ENCODE measurements around the gene ACTRT3.
A peak's percentile ranks its signal among the peaks of the same experiment; 100 is the strongest.

Gene ACTRT3

DNA sequence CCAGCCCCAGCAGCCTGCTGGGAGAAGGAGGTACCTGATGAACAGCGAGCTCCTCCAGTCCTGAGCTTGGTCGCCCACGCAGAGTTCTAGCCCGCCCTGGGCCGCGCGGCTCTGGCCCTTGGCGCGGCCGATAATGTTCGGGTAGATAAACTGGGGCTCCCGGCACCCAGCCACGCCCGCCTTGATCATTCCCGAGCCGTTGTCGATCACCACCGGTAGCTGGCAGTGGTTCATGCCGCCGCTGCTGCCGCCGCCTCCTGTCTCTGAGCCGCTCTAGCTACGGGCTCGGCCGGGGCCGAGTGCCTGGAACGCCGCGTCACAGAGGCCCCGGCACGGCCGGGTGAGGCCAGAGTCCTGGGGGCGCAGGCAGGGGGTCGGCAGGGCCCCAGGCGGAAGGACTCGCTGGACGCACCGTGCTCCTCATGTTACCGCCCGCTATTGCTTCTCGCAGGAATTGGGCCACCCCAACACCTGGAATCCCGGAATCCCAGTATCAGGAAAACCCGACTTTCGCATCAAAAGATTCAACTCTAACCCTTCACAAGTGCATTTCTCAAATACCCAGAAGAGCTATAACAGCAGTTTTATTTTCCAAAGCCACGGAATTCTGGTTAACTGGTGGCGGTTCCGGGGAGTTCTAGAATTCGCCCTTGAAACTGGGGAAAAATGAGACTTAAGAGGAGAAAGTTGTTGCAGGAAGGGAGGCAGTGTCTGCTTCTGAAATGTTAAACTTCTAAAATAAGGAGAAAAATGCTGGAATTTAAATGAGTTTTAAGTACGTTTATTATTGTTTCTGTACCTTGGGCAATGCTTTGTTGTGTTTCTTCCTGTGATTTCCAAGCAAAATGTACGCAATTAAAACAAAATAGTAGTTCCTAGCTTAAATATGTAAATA is at the start of gene ACTRT3:
Gene ACTRT3 (minus strand): TSS at position 275 of the 895 bp plus-strand sequence. CDS start 41 bp downstream, at position 234.
- DNase-seq, result no peak

DNA sequence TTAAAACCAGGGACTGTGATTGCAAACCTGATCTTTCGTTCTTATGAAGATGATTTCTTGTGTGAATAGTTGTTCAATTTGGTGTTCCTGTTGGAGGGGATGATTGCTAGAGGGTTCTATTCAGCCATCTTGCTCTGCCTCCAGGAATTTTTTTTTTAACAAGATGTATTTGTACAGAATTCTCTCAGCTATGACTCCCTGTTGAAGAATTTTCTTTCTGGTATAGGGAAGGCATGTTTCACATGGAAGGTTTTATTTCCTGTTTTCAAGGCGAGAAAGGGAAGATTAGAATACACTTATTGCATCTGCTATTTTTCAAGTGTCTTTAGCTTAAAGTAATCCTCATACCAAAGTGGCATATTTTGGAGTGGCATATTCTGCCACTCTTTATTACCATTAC is 49.0 kb upstream of the ACTRT3 start:
- no peak for DNase-seq

DNA sequence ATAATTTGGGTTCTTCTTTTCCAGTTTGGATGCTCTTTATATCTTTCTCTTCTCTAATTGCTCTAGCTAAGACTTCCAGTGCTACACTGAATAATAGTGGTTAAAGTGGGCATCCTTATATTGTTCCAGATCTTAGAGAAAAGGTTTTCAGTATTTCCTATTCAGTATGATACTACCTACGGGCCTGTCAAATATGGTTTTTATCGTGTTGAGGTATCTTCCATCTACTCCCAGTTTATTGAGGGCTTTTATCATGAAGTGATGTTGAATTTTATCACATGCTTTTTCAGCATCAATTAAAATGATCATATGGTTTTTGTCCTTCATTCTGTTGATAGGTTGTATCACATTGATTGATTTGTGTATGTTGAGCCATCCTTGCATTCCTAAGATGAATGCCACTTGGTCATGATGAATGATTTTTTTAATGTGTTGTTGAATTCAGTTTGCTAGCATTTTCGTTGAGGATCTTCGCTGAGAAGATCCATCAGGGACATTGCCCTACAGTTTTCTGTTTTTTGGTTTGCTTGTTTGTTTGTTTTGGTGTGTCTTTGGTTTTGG is 46.3 kb upstream of the ACTRT3 start:
- no peak for DNase-seq

DNA sequence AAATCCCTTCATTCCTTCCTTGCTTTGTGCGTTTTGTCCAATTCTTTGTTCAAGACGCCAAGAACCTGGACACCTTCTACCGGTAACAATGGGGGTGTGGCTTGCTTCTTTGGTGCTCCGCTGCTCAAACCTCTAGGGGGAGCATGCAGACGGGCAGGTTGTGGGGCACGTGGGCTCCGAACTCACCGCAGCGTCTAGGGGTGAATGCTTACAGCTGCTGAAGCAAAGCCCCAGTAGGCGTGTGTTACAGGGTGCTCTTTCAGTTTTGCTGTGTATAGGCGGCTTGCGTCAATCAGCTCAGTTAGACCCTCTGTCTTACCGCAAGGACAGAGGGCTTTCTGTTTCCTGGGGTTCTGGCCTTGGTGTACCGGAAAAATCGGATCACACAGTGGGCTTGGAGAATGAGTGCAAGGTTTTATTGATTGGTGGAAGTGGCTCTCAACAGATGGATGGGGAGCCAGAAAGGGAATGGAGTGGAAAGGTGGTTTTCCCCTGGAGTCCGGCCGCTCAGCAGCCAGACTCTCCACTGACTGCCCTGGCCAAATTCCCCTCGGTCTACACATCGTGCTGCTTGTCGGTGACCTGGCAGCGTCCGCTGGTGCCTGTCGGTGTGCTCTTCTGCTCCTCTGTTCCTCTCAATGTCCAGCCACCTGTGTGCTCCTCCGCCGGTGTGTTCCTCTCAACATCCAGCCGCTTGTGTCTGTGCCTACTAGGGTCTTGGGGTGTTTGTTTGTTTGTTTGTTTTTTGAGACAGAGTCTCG is 44.6 kb upstream of the ACTRT3 start:
- DNase-seq, result peak; percentile 43

DNA sequence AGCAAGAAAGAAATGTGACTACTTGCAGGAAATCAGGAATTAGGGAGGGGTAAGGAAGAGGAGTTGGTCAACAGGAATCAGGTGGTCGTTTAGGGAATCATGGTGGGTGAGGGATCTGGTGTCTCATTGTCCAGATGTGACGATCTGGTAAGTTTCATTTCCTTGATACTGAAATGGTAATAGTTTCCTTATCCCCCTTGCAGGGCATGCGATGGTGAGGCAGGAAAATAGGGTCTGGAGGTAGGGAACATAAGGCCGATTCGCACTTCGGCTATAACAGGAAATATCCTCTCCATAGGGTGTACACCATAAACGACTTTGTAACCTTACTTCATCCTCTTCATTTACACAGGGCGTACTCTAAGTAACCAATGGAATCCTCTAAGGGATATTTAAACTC is 43.9 kb upstream of the ACTRT3 start:
- DNase-seq, result no peak

DNA sequence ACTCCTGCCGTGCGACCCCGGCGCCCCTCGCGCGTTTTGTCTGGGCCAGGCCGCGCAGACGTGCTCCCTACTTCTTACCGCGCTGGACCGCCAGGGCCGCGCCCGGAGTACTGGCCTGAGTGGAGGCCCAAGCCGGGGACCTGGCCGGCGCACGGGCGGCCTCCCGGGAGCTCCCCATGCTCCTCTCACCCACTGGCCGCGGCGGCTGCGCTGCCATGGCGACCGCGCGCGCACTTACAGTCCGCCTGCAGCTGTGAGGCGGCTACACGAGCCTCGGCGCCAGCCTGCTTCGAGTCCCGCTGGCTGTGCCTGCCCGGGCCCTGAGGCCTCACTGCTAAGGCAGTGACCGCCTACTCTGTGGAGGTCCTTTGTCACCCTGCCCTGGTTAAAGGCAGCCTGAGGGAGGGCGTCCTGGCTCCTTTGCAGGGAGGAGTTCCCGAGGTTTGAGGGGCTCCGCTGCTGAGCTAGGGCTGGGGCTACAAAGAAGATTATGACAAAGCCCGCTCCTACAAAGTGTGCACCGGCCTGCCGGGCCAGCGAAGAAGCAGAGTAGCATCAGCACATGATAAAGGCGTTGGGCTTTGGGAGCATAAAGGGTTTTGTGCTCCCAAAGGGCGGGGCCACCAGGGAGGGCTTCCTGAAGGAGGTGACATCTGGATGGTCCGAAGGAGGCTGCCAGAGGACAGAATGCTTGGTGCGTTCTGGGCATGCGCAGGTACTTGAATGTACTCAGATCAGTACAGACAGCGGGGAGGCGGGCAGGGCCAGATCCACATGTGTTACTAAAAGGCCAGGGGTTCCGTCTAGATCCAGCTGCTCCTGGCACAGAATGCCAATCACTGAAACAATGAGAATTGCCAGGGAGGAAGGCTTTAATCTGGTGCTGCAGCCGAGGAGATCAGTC is 43.2 kb upstream of the ACTRT3 start, which contains the start of the genes LRRC34 and LRRIQ4:
Gene LRRC34 (minus strand): TSS at position 573 of the 904 bp plus-strand sequence. CDS start 356 bp downstream, at position 217.
Gene LRRIQ4 (plus strand): TSS at position 539 of the 904 bp plus-strand sequence. CDS start 9,052 bp downstream, outside the sequence.
- DNase-seq, result peak; percentile 84

DNA sequence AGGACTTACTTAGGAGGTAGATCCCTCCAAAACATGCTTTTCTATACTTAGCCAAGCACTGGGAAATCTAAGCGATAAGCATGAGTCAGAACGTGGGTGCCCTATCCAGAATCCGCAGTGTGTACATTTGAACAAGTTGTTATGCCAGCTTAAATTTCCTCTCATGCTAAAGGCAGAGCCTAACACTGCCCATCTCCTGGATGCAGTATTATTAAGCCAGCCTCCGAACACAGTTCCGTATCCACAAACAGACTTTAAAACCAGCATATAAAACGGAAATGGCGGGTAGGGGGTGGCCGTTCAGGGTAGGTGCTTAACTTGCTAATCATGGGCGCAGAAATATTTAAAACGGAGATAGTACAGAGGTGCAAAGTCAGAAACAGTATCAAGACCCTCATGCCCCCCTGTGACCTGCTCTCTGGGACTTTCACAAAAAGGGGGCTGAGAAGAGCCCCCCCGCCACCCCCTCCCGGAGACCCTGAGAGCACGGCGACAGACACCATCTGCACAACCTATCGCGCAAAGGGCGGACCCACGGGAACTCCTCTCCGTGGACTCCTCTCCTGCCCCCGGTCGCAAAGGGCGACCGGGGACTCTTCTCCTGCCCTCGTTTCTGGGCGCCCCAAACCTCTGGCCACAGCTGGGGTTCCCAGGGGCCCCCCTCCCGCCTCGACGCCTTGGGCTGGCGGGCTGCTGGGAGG is 42.4 kb upstream of the ACTRT3 start:
- DNase-seq, result no peak

DNA sequence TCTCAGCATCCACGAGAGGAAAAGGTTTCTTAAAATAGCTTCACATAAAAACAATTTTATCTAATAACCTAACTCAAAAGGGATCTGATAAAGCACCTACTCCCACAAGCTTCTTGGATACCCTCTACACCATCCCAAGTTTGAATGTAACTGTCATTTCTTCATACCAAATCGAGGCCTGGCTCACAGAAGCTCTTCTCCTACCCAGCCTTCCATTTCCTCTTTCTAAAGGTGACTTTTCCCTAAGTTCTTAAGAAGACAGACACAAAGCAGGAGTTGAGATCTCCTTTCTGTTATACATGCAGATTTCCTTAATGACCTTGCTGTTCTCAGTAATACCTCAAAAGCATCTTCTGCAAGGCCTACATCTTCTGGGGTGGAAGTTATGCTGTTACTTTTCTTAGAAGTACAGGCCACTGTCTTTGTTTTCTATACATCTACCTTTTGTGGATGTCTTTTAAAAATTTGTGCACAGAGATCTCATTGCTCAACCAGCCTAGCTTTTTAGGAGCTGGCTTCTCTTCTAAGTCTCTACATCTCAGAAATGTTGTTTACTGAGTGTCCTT is 40.0 kb upstream of the ACTRT3 start:
- DNase-seq, result no peak

DNA sequence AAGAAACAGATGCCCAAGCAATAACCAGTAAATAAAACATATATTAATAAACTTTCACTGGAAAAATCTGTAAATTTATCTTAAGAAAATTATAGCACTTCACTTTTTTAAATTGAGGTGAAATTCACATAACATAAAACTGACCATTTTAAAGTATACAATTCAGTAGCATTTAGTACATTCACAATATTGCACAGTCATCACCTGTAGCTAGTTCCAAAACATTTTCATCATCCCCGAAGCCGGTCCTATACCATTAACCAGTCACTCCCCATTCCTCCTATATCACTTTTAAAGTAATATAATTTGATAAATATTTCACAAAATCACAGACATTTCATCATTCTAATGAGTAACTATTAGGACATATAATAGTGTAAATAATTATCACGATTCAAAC is 35.3 kb upstream of the ACTRT3 start:
- DNase-seq, result no peak

DNA sequence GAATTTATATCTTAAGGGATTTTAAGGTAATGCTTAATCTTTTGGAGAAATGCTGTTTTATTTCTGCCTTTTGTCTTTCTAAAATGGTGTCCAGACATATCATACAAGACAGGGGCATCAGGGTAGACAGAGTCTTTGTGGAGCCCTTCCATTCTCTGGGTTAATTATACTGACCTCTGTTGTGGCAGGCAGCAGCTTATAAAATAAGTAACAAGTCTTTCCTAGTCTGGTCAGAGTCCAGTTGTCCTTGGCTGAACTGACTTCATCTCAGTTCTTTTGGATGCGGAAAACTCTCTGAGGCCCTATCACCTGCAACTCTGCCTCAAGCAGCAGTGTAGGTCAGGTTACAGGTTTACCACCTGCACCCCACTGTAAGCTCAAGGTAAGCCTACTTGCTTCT is 23.0 kb upstream of the ACTRT3 start:
- DNase-seq, result no peak

DNA sequence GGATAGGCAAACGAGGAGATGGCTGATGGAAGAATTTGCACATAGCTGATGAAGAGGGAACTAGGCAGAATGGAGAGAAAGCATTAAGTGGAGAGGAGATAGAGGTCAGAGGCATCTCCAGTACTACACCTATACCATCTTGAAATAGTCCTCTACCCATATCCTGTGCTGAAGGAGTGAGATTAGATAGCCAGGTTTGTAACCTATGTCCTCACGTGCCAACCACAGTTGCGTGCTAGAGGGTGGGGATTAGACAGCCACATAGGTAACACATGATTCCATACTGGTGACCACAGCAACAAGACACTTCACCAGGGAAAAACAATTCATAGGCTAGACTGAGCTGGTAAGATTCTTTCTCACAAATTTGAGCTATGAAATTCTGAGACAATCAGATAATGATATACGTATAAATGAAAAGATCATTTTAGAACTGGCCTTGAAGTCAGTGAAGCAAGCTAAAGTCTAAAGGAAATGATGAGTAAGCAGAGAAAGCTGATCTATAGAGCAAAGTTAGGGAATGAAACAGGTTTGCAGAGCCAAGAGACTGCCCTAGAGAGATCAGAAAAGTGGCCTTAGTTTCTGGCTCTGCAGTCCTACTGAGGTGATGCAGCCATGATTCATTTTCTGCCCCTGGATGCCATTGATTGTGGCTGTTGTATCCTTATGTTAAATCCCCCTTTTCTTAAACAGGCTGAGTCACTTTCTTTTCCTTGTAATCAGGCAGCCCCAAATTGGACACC is 21.5 kb upstream of the ACTRT3 start:
- DNase-seq, result no peak

DNA sequence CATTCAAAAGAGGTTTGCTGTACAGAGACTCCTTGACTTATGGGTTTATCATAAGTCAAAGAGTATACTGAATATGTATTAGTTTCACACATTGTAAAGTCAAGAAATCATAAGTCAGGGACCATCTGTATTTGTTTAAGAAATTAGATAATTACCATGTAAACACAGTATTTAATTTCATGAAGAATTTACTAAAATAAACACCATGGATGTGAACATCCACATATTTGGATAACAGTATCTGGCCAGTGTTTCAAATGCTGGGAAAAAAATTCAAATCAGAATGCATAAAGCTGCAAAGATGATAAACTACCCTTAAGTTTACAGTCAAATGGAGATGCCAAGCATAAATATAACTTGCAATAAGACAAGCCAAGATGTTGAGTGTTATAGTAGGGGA is 20.9 kb upstream of the ACTRT3 start:
- DNase-seq, result no peak

DNA sequence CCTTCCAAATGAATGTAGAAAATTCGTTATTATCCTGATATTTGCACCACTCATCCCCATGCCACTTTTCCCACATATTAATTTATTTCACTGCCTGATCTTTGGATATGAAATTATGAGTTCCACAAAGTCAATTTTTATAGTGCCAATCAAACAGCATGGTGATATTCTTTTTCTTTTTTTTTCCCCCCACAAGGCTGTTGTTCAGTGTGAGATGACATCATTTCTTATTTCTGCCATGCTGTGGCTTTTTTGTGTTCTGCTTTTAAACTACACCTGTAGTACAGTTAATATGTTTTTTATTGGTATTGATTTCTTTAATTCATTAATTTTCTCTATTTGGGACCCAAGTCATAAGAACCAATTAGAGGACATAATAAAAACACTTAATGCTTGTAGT is 18.4 kb upstream of the ACTRT3 start:
- DNase-seq, result no peak

DNA sequence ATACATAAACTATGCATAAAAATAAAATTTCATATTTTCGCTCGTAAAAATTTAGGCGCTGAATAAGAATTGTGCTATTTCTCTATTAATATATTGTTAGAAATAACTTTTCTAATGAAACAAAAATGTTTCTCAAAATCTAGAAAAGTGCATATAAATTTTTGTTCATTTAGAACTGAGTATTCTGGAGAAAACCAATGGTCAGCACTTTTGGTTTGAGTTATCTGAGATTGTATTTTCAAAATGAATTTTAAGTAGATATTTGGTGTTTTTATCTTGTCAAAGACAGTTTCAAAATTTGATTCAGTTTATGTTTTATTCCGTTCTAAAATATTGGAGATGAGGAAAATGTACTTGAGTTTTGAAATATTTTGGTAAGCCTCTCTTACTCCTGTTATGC is 17.8 kb upstream of the ACTRT3 start:
- DNase-seq, result no peak

DNA sequence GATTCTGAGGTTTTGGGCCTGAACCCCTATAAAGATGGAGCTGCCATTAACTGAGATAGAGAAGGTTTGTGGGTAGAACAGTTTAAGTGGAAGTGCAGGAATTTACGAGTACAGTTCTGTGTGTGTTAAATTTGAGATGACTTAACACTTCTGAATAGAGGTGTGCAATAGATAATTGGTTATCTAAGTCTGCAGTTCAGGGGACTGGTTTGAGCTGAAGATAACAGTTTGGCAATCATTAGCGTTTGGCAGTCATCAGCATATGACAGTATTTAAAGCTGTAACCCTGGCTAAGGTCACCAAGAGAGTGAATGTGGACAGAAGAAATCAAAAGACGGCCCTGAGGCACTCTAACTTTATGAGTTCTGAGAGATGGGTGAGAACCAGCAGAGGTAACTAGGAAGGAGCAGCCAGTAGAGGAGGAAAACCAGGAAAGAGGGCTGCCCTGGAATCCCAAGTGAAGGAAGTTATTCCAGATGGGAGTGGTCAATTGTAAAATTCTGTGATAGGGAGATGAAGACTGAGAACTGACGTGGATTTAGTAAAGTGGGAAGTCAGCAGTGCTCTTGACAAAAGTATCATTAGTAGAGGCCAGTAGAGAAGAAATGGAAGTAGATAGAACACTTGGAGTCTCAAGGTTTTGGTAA is 12.0 kb upstream of the ACTRT3 start:
- DNase-seq, result no peak

DNA sequence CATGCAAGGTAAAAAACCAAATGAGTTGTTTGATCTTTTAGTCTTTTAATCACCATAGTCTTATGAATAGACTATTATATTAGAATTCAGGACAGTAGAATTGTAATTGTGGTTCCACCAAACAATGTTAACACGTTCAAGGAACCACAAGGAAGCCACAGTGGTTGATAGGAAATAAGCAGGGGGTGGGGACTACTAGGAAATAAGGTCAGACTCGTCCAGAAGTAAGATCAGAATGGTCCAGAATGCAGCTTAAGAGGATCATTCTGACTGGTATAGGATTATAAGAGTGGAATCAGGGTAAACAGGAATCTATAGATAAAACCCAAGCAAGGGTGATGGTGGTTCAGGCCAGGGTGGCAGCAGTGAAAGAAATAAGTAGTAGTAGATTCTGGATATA is 11.4 kb upstream of the ACTRT3 start:
- DNase-seq, result no peak

DNA sequence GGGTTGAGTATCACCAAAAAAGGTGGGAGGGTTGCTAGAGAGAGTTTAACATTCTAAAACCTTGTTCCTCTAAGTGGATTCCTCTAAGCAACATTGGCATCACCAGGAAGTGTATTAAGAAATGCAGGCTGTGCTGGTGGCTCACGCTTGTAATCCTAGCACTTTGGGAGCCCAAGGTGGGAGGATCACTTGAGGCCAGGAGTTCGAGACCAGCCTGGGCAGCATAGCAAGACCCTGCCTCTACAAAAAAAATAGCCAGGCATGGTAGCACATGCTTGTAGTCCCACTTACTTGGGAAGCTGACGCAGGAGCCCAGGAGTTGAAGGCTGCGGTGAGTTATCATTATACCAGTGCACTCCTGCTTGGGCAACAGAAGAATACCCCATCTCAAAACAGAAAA is 8.5 kb upstream of the ACTRT3 start:
- no peak for DNase-seq

DNA sequence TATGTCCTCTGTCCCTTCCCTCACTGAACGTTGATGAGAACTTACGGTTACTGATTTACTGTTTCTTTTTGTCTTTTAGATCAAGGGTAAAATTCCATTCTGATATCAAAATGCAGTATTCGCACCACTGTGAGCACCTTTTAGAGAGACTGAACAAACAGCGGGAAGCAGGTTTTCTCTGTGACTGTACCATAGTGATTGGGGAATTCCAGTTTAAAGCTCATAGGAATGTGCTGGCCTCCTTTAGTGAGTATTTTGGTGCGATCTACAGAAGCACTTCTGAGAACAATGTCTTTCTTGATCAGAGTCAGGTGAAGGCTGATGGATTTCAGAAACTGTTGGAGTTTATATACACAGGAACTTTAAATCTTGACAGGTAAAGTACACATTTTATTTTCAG is 4.8 kb upstream of the ACTRT3 start:
- no peak for DNase-seq

DNA sequence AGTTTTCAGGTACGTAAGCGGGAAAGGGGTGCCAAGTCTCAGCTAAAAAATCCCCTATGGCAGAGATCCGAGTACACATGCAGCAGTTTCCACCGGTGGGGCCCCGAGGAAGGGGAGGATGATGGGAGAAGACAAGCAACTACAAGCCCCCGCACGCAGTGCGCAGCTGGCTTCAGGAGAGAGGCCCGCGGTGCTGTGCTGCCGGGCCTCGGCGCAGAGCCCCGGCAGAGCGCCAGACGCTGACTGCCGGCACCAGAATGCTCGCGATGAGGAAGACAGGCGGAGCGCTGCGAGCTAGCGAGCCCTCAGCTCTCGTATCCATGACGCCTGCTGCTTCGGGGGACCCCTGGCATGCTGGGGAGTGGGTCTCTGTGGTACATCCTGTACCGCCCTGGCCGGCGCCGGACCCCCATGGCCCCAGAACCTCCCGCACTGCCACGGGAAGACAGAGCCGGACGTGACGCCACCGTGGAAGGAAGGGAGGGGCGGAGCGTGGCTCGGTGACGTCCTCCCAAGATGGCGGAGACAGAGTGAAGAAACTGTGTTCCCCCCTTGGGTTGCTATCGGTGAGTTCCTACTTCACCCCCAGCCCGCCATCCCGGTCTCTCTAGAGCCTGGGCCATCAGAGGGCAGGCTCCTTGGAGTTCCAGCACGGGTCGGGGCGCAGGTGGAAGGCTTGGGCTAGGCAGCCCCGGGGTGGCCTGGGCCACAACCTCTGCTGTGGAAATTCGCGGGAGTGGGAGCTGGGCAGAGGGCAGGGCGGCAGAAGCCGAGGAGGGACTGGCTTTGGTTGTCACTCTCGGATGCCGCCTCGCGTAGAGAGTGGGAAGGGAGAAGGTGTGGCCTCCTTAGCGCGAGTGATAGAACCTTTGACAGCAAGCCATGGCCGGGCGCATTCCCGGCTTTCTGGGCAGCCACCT is 3.8 kb upstream of the ACTRT3 start, which contains the start of gene MYNN:
Gene MYNN (plus strand): TSS at position 500 of the 920 bp plus-strand sequence. CDS start 900 bp downstream, outside the sequence.
- DNase-seq, result peak; percentile 87
